Liver (tissue), 9 donors: ENCODE measurements around the gene LHPP. TPM values are rescaled to one million over a fixed set of nuclear protein-coding genes. Genes with fewer than 3 reads are reported as not detected.

Experiments used
- DNase-seq: peaks from one replicate; pipeline ENCODE4 v3.0.0-alpha.2; 2017; ENCODE audit warnings: low spot score
- H3K27ac ChIP-seq, 2 donors: one replicate each; pipeline ENCODE4 v1.7.0; 2013; ENCODE audit warnings: inconsistent platforms in 2 of 2, low read length in 2 of 2, control low read depth in 1 of 2, low read depth in 1 of 2, mild to moderate bottlenecking in 1 of 2
- H3K27me3 ChIP-seq, 4 donors: one replicate each; pipeline versions ENCODE4 v1.6.1 to v1.7.0; 2013; ENCODE audit warnings: low read length in 3 of 4, inconsistent platforms in 1 of 4, mild to moderate bottlenecking in 1 of 4, moderate library complexity in 1 of 4; ENCODE audit not compliant: control insufficient read depth in 4 of 4, insufficient read depth in 4 of 4
- H3K36me3 ChIP-seq, 4 donors: one replicate each; pipeline versions ENCODE4 v1.6.1 to v1.7.0; 2013; ENCODE audit warnings: low read length in 3 of 4, mild to moderate bottlenecking in 3 of 4, low read depth in 1 of 4, moderate library complexity in 1 of 4; ENCODE audit not compliant: control insufficient read depth in 4 of 4, insufficient read depth in 3 of 4
- H3K4me1 ChIP-seq, 4 donors: one replicate each; pipeline versions ENCODE4 v1.6.1 to v1.7.0; 2013; ENCODE audit warnings: low read length in 3 of 4, mild to moderate bottlenecking in 3 of 4, moderate library complexity in 1 of 4; ENCODE audit not compliant: control insufficient read depth in 4 of 4, insufficient read depth in 4 of 4
- H3K4me3 ChIP-seq, 3 donors: one replicate each; pipeline versions ENCODE4 v1.6.1 to v1.7.0; 2013; ENCODE audit warnings: low read length in 3 of 3, control low read depth in 1 of 3, low read depth in 1 of 3, mild to moderate bottlenecking in 1 of 3
- H3K9ac ChIP-seq, 2 donors: one replicate each; pipeline ENCODE4 v1.7.0; 2013; ENCODE audit warnings: low read length in 2 of 2, mild to moderate bottlenecking in 2 of 2, moderate library complexity in 2 of 2, control low read depth in 1 of 2, low read depth in 1 of 2
- H3K9me3 ChIP-seq, 4 donors: one replicate each; pipeline versions ENCODE4 v1.6.1 to v1.7.0; 2013; ENCODE audit warnings: low read length in 3 of 4; ENCODE audit not compliant: control insufficient read depth in 4 of 4
- EGR1 ChIP-seq, 2 donors: IDR thresholded peaks; 2 replicates each; pipeline ENCODE4 v1.6.1; 2016 to 2018; ENCODE audit warnings: antibody characterized with exemption in 2 of 2, low read depth in 2 of 2
- FOXA1 ChIP-seq: IDR thresholded peaks from 2 replicates; pipeline ENCODE4 v1.6.1; 2016; ENCODE audit warnings: antibody characterized with exemption
- GABPA ChIP-seq, 2 donors: IDR thresholded peaks in 1 of 2; conservative IDR thresholded peaks in 1 of 2; 2 replicates each; pipeline ENCODE4 v1.6.1; 2016; ENCODE audit warnings: antibody characterized with exemption in 2 of 2, mild to moderate bottlenecking in 1 of 2, moderate library complexity in 1 of 2
- HNF4A ChIP-seq, 2 donors: conservative IDR thresholded peaks; 2 replicates each; pipeline ENCODE4 v1.6.1; 2016; ENCODE audit warnings: antibody characterized with exemption in 2 of 2, mild to moderate bottlenecking in 2 of 2
- HNF4G ChIP-seq: IDR thresholded peaks from 2 replicates; pipeline ENCODE4 v1.6.1; 2016; ENCODE audit warnings: antibody characterized with exemption
- JUND ChIP-seq, 2 donors: IDR thresholded peaks; 2 replicates each; pipeline ENCODE4 v1.6.1; 2016; ENCODE audit warnings: antibody characterized with exemption in 2 of 2
- MAX ChIP-seq: IDR thresholded peaks from 2 replicates; pipeline ENCODE4 v1.6.1; 2016; ENCODE audit warnings: antibody characterized with exemption
- NR2F2 ChIP-seq: IDR thresholded peaks from 2 replicates; pipeline ENCODE4 v1.6.1; 2016; ENCODE audit warnings: antibody characterized with exemption
- RAD21 ChIP-seq, 2 donors: IDR thresholded peaks; 2 replicates each; pipeline ENCODE4 v1.6.1; 2016; ENCODE audit warnings: antibody characterized with exemption in 2 of 2, mild to moderate bottlenecking in 2 of 2
- REST ChIP-seq: IDR thresholded peaks from 2 replicates; pipeline ENCODE4 v1.6.1; 2016; ENCODE audit warnings: antibody characterized with exemption, mild to moderate bottlenecking
- SP1 ChIP-seq: IDR thresholded peaks from 2 replicates; pipeline ENCODE4 v1.6.1; 2018; ENCODE audit warnings: antibody characterized with exemption, mild to moderate bottlenecking
- TAF1 ChIP-seq: conservative IDR thresholded peaks from 2 replicates; pipeline ENCODE4 v1.6.1; 2016; ENCODE audit warnings: antibody characterized with exemption, mild to moderate bottlenecking
- YY1 ChIP-seq: IDR thresholded peaks from 2 replicates; pipeline ENCODE4 v1.6.1; 2016; ENCODE audit warnings: antibody characterized with exemption, mild to moderate bottlenecking
- ZBTB33 ChIP-seq: IDR thresholded peaks from 2 replicates; pipeline ENCODE4 v1.6.1; 2016; ENCODE audit warnings: antibody characterized with exemption
- WGBS: extraction: QIAGEN DNeasy Blood & Tissue Kit; methylation state at CpG from one replicate; pipeline ENCODE4 v1.1.7; 2013; 5-methylcytosine and 5-hydroxymethylcytosine counted together
- polyA plus RNA-seq, 2 donors: library from polyadenylated mRNA; stranded (reverse) in 1 of 2; unstranded in 1 of 2; fragments of 200-250 nt in 1 of 2; fragments of >200 nt in 1 of 2; fragmentation: Nextera tagmentation in 1 of 2; extraction: Ambion mirVana in 1 of 2; gene quantifications; one replicate each; pipeline versions ENCODE4 v1.2.1 to v1.2.3, GENCODE V29; 2013 to 2015
- total RNA-seq, 2 donors: library from RNA; depleted of rRNA; stranded (reverse); fragments of >200 nt; gene quantifications; one replicate each; pipeline ENCODE4 v1.2.3, GENCODE V29; 2014
- donor health status: healthy.
- donor health status: healthy.
- donor health status: healthy.
- donor health status: healthy.
- donor health status: healthy.

Gene LHPP
- total and polyA plus RNA-seq, 4 donors: 15.9 to 39.9 (median 26.2) TPM

GRCh38 chr10:124535731-124536495 lies 74.3 kb downstream of the LHPP start:
- Histone ChIP-seq H3K9me3 (no peaks in the 10 kb centered on the region), H3K36me3 (no peaks in the 10 kb centered on the region), H3K4me3 (no peak overlapping the region), H3K9ac (no peak overlapping the region), H3K27me3 (no peaks in the 10 kb centered on the region), H3K27ac (no peak overlapping the region), H3K4me1 (no peaks in the 10 kb centered on the region)
- no peak for DNase-seq
- WGBS: 69% methylated on average over 18 of the region's 18 CpGs
- no peak for TF ChIP-seq ZBTB33
- no peak for TF ChIP-seq MAX
- TF ChIP-seq HNF4G: no peak
- no peak for TF ChIP-seq NR2F2
- TF ChIP-seq EGR1 (IDR thresholded peaks at IDR 0.05; ENCODE audit: low read depth in 2 of 2): no peak
- no peak for TF ChIP-seq REST
- no peak for TF ChIP-seq GABPA (IDR thresholded peaks at IDR 0.05 in 1 of 2, conservative IDR thresholded peaks at IDR 0.05 in 1 of 2)
- TF ChIP-seq YY1: no peak
- no peak for TF ChIP-seq SP1
- no peak for TF ChIP-seq HNF4A (conservative IDR thresholded peaks at IDR 0.05)

DNA sequence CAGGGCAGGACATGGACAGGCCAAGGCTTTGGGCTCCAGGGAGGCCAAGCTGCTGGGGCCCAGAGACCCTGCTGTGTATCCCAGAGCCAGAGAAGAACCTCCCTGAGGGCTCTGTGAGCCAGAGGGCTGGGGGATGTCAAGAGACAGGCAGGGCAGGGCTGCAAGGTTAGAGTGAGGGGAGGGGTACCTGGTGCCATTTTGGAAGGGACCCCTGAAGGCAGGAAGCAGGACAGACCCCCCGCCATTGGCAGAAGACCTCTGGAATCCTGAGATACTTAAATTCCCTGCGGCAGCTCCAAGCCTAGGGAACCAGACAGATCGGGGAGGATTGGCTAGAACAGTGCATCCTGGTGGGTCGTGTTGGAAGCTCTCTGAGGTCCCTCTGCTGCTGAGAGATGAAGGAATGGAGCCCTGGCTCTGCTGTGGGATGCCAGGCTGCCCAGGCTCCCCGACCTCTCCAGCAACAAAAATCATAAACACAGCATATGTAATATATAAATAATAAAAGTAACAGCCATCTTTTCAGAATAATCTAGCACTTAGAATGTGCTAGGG lies 75.0 kb downstream of the LHPP start:
- Histone ChIP-seq H3K36me3 (no peaks in the 10 kb centered on the region), H3K27ac (no peak overlapping the region), H3K9me3 (no peaks in the 10 kb centered on the region), H3K27me3 (no peaks in the 10 kb centered on the region), H3K4me3 (no peak overlapping the region), H3K4me1 (no peaks in the 10 kb centered on the region), H3K9ac (no peak overlapping the region)
- no peak for DNase-seq
- TF ChIP-seq MAX: no peak
- TF ChIP-seq RAD21 (IDR thresholded peaks at IDR 0.05): no peak
- TF ChIP-seq TAF1: no peak
- TF ChIP-seq YY1: no peak
- TF ChIP-seq REST: no peak
- no peak for TF ChIP-seq HNF4G
- no peak for TF ChIP-seq ZBTB33
- no peak for TF ChIP-seq JUND (IDR thresholded peaks at IDR 0.05)
- TF ChIP-seq FOXA1: no peak
- TF ChIP-seq SP1: no peak
- WGBS: 90% methylated on average over 5 of the region's 5 CpGs
